ENCODE data around the gene PIP5KL1.

DNA sequence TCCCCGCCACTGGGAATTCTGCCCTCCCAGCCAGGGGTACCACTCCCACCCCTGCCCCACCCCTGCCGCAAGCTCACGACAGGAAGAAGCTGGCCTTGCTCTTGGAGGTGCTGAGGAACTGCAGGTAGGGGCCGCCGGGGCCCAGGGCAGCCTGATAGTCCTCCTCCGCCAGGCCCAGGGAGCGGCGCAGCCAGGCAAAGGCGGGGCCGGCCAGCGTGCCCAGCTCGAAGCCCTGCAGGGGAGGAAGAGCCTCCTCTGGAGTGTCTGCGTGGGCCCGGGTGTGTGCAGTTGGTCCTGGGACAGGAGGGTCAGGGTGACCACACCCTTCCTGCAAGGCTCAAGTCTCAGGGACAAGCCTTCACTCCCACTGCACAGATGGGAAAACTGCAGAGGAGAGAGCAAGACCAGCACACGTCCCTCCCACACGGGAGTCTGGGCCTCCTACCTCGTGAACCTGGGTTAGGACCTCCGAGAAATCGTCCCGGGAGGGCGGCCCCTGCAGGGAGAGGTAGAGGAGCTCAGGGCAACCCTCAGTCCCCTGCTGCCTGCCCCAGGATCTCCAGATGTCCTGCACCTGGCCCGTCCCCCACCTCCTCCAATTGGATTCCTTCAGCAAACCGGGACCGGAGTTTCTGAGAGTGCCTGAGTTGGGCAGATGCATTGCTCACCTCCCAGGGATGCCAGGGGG is 2.4 kb downstream of the PIP5KL1 start:
- TF ChIP-seq, protein P1, sequence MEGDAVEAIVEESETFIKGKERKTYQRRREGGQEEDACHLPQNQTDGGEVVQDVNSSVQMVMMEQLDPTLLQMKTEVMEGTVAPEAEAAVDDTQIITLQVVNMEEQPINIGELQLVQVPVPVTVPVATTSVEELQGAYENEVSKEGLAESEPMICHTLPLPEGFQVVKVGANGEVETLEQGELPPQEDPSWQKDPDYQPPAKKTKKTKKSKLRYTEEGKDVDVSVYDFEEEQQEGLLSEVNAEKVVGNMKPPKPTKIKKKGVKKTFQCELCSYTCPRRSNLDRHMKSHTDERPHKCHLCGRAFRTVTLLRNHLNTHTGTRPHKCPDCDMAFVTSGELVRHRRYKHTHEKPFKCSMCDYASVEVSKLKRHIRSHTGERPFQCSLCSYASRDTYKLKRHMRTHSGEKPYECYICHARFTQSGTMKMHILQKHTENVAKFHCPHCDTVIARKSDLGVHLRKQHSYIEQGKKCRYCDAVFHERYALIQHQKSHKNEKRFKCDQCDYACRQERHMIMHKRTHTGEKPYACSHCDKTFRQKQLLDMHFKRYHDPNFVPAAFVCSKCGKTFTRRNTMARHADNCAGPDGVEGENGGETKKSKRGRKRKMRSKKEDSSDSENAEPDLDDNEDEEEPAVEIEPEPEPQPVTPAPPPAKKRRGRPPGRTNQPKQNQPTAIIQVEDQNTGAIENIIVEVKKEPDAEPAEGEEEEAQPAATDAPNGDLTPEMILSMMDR (IDR thresholded peaks at IDR 0.05): no peak
- no peak for TF ChIP-seq POLR2A (IDR thresholded peaks at IDR 0.05)
